Activated CD8-positive, alpha-beta memory T cell treated with anti-CD3 and anti-CD28 coated beads for 36 hours (primary cell): ENCODE data around the gene KCTD2. TPM values are rescaled to one million over a fixed set of nuclear protein-coding genes. Genes with fewer than 3 reads are reported as not detected.
"Not testable (repeated sequence)": the region's sequence is repeated elsewhere in the genome, so short reads cannot be mapped to it uniquely, and the experiment has no call there.

Experiments used
- CTCF ChIA-PET: fragments of 350-600 bp; sonication (Branson Sonifier 250); formaldehyde crosslinking; loops from one replicate; lab custom pipeline; 2021; ENCODE audit warnings: antibody characterized with exemption; lab: Charles Lee
- POLR2A ChIA-PET: fragments of 350-600 bp; sonication (Branson Sonifier 250); formaldehyde crosslinking; loops from one replicate; lab custom pipeline; 2021; ENCODE audit warnings: antibody characterized with exemption; lab: Charles Lee
- total RNA-seq, 2 experiments: library from RNA; stranded (reverse); gene quantifications; one replicate each; pipeline ENCODE4 v1.2.3, GENCODE V29; 2021

The KCTD2 gene
- total RNA-seq, 2 experiments from 2014 or later, result 16.8 to 19.1 TPM

GRCh38 chr17:75064867-75065561, 18.0 kb downstream of the KCTD2 start:
- POLR2A ChIA-PET, result no interaction called here
- CTCF ChIA-PET, result interaction anchor here (1.2 kb wide), 1 partner anchor 40 kb away, joined by 3 read pairs; no protein-coding TSS in a partner anchor

GRCh38 chr17:75065562-75066151, 18.6 kb downstream of the KCTD2 start:
- ChIA-PET CTCF (interaction anchor here (0.7 to 1.2 kb wide), 2 partner anchors 40 to 77 kb away, joined by 3 read pairs; no protein-coding TSS in a partner anchor), POLR2A (no interaction called here)

GRCh38 chr17:75067856-75068255, 20.8 kb downstream of the KCTD2 start:
- ChIA-PET POLR2A (no interaction called here), CTCF (interaction anchor here (0.7 to 0.8 kb wide), 2 partner anchors 27 to 46 kb away, joined by 4 to 5 read pairs; no protein-coding TSS in a partner anchor)

- CTCF ChIA-PET, result interaction anchor here (0.7 kb wide), 1 partner anchor 144 kb away, joined by 3 read pairs; no protein-coding TSS in a partner anchor
- POLR2A ChIA-PET, result no interaction called here
Observed at GRCh38 chr17:75068750-75069149, 21.7 kb downstream of the KCTD2 start.

- ChIA-PET CTCF (no interaction called here), POLR2A (no interaction called here)
Observed at GRCh38 chr17:75069783-75070182, 22.8 kb downstream of the KCTD2 start.

- POLR2A ChIA-PET, result not testable (repeated sequence)
- CTCF ChIA-PET, result interaction anchor here (0.7 to 0.8 kb wide), 2 partner anchors 28 to 168 kb away, joined by 3 to 4 read pairs; no protein-coding TSS in a partner anchor
Observed at GRCh38 chr17:75071478-75072271, 24.6 kb downstream of the KCTD2 start.

- POLR2A ChIA-PET, result not testable (repeated sequence)
- CTCF ChIA-PET, result interaction anchor here (0.8 to 1.5 kb wide), 2 partner anchors 13 to 166 kb away, joined by 3 to 4 read pairs; no protein-coding TSS in a partner anchor
Observed at GRCh38 chr17:75072909-75073308, 25.9 kb downstream of the KCTD2 start.

GRCh38 chr17:75073618-75074047, 26.6 kb downstream of the KCTD2 start:
- CTCF ChIA-PET, result interaction anchor here (1.5 to 2.1 kb wide), 2 partner anchors 14 to 40 kb away, joined by 3 to 5 read pairs; no protein-coding TSS in a partner anchor
- POLR2A ChIA-PET, result interaction anchor here (0.6 kb wide), 1 partner anchor 40 kb away, joined by 3 read pairs; no protein-coding TSS in a partner anchor

- ChIA-PET POLR2A (no interaction called here), CTCF (interaction anchor here (2.1 kb wide), 1 partner anchor 40 kb away, joined by 5 read pairs; no protein-coding TSS in a partner anchor)
Observed at GRCh38 chr17:75074532-75074931, 27.5 kb downstream of the KCTD2 start.

GRCh38 chr17:75075597-75076336, 28.7 kb downstream of the KCTD2 start:
- ChIA-PET CTCF (interaction anchor here (0.8 kb wide), 1 partner anchor 55 kb away, joined by 3 read pairs; no protein-coding TSS in a partner anchor), POLR2A (interaction anchor here (0.6 to 0.7 kb wide), 2 partner anchors 12 to 38 kb away, joined by 4 to 5 read pairs; no protein-coding TSS in a partner anchor)

- ChIA-PET CTCF (no interaction called here), POLR2A (no interaction called here)
Observed at GRCh38 chr17:75077072-75077495, 30.1 kb downstream of the KCTD2 start.

- CTCF ChIA-PET, result no interaction called here
- POLR2A ChIA-PET, result interaction anchor here (1.1 kb wide), 1 partner anchor 17 kb away, joined by 3 read pairs; no protein-coding TSS in a partner anchor
Observed at GRCh38 chr17:75077496-75078283, 30.7 kb downstream of the KCTD2 start.

- ChIA-PET CTCF (interaction anchor here (1.0 kb wide), 1 partner anchor 10 kb away, joined by 6 read pairs; the partner anchor contains the start of gene SLC16A5), POLR2A (interaction anchor here (1.1 kb wide), 1 partner anchor 18 kb away, joined by 3 read pairs; no protein-coding TSS in a partner anchor)
Observed at GRCh38 chr17:75078284-75079022, 31.4 kb downstream of the KCTD2 start.

- POLR2A ChIA-PET, result interaction anchor here (1.1 kb wide), 1 partner anchor 18 kb away, joined by 3 read pairs; no protein-coding TSS in a partner anchor
- CTCF ChIA-PET, result interaction anchor here (1.0 kb wide), 1 partner anchor 9 kb away, joined by 6 read pairs; the partner anchor contains the start of gene SLC16A5
Observed at GRCh38 chr17:75079023-75079373, 32.0 kb downstream of the KCTD2 start.

GRCh38 chr17:75081611-75082540, 34.9 kb downstream of the KCTD2 start:
- ChIA-PET POLR2A (no interaction called here), CTCF (interaction anchor here (0.6 kb wide), 1 partner anchor 631 kb away, joined by 4 read pairs; no protein-coding TSS in a partner anchor)

GRCh38 chr17:75082683-75083082, 35.7 kb downstream of the KCTD2 start:
- ChIA-PET CTCF (no interaction called here), POLR2A (no interaction called here)
